Keratinocyte (primary cell): ENCODE results near the gene C1orf122.

ENCODE experiments used
- EZH2 ChIP-seq: IDR thresholded peaks from one replicate; pipeline ENCODE4 v1.6.1; 2012; ENCODE audit warnings: inconsistent platforms, mild to moderate bottlenecking, low read length, moderate library complexity
- TF ChIP-seq, protein P1 (sequence below), 3 experiments: IDR thresholded peaks in 1 of 3; conservative IDR thresholded peaks in 1 of 3; optimal IDR thresholded peaks in 1 of 3; 2 replicates in 2 of 3; 3 replicates in 1 of 3; pipeline versions ENCODE3 to v1.5.1; 2011; ENCODE audit warnings: low read length in 3 of 3, mild to moderate bottlenecking in 3 of 3, moderate library complexity in 2 of 3, control low read depth in 1 of 3, inconsistent platforms in 1 of 3; ENCODE audit not compliant: insufficient read depth in 2 of 3; ENCODE audit errors: extremely low read depth in 1 of 3

GRCh38 chr1:37844536-37844935 lies 36.9 kb downstream of the C1orf122 start:
- no peak for TF ChIP-seq EZH2
- TF ChIP-seq, protein P1, sequence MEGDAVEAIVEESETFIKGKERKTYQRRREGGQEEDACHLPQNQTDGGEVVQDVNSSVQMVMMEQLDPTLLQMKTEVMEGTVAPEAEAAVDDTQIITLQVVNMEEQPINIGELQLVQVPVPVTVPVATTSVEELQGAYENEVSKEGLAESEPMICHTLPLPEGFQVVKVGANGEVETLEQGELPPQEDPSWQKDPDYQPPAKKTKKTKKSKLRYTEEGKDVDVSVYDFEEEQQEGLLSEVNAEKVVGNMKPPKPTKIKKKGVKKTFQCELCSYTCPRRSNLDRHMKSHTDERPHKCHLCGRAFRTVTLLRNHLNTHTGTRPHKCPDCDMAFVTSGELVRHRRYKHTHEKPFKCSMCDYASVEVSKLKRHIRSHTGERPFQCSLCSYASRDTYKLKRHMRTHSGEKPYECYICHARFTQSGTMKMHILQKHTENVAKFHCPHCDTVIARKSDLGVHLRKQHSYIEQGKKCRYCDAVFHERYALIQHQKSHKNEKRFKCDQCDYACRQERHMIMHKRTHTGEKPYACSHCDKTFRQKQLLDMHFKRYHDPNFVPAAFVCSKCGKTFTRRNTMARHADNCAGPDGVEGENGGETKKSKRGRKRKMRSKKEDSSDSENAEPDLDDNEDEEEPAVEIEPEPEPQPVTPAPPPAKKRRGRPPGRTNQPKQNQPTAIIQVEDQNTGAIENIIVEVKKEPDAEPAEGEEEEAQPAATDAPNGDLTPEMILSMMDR (optimal IDR thresholded peaks at IDR 0.05 in 1 of 3, IDR thresholded peaks at IDR 0.05 in 1 of 3, conservative IDR thresholded peaks at IDR 0.05 in 1 of 3; ENCODE audit: extremely low read depth in 1 of 3, insufficient read depth in 2 of 3, low read length in 3 of 3): no peak
